ENCODE measurements around the gene PCDHA7.
"Not testable (repeated sequence)": the region's sequence is repeated elsewhere in the genome, so short reads cannot be mapped to it uniquely, and the experiment has no call there.

PCDHA7 gene

GRCh38 chr5:140806834-140807775 lies 27.0 kb upstream of the PCDHA7 start, which contains the start of gene PCDHA4:
TSS of gene PCDHA4 (plus strand) at chr5:140807068.
- Mint-ChIP-seq H3K9me3 (peaks cover 9% of the 10 kb centered on the region), H3K36me3 (no peaks in the 10 kb centered on the region), H3K27me3 (peaks cover 2% of the 10 kb centered on the region), H3K4me3 (peak within 1 kb of the TSS; percentile 27), H3K27ac (no peak within 1 kb of the TSS), H3K4me1 (no peaks in the 10 kb centered on the region)
- no peak for DNase-seq (ENCODE audit: low spot score in 2 of 2)
- ATAC-seq (ENCODE audit: low read depth), result no peak

DNA sequence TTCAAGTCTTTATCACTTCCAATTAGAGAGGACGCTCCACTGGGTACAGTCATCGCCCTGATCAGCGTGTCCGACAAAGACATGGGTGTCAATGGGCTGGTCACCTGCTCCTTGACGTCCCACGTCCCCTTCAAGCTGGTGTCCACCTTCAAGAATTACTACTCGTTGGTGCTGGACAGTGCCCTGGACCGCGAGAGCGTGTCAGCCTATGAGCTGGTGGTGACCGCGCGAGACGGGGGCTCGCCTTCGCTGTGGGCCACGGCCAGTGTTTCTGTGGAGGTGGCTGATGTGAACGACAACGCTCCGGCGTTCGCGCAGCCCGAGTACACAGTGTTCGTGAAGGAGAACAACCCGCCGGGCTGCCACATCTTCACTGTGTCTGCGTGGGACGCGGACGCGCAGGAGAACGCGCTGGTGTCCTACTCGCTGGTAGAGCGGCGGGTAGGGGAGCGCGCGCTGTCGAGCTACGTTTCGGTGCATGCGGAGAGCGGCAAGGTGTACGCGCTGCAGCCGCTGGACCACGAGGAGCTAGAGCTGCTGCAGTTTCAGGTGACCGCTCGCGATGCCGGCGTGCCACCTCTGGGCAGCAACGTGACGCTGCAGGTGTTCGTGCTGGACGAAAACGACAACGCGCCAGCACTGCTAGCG lies 25.7 kb upstream of the PCDHA7 start:
- DNase-seq (ENCODE audit: low spot score in 2 of 2); H3K4me1 Mint-ChIP-seq; H3K27ac Mint-ChIP-seq; H3K27me3 Mint-ChIP-seq; ATAC-seq (ENCODE audit: low read depth); H3K36me3 Mint-ChIP-seq; H3K4me3 Mint-ChIP-seq: not testable (repeated sequence)
- H3K9me3 Mint-ChIP-seq, result peaks cover 13% of the 10 kb centered on the region

GRCh38 chr5:140808889-140809291 lies 25.2 kb upstream of the PCDHA7 start:
- Mint-ChIP-seq H3K36me3 (peaks cover 3% of the 10 kb centered on the region), H3K27me3 (peaks cover 2% of the 10 kb centered on the region), H3K4me1 (no peaks in the 10 kb centered on the region), H3K4me3 (no peak overlapping the region), H3K9me3 (peaks cover 12% of the 10 kb centered on the region), H3K27ac (no peak overlapping the region)
- ATAC-seq (ENCODE audit: low read depth) (no peak), DNase-seq (ENCODE audit: low spot score in 2 of 2) (no peak)

DNA sequence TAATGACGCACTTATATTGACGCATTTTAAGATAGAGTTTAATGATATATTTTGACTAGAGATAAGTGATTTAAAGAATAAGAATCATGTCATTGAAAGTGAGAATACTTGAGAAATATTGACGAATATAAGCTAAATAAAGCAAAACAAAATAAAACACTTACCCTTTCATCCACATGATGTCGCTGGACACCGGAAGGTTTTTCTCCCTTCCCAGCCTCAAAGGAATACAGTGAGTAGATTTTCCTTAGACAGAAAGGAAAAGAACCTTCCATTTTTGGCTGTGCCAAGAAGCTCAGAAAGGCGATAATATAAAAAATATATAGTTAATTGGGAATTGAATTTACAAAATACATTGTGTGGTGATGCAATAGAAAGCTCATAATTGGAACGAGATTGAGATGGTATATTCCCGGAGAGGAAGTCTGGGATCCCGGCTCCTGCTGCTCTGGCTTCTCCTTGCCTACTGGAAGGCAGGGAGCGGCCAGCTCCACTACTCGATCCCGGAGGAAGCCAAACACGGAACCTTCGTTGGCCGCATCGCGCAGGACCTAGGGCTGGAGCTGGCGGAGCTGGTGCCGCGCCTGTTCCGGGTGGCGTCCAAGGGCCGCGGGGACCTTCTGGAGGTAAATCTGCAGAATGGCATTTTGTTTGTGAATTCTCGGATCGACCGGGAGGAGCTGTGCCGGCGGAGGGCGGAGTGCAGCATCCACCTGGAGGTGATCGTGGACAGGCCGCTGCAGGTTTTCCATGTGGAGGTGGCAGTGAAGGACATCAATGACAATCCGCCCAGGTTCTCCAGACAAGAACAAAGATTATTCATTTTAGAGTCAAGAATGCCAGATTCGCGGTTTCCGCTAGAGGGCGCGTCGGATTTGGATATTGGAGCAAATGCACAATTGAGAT lies 12.4 kb upstream of the PCDHA7 start, which contains the start of gene PCDHA5:
Gene PCDHA5 (plus strand): TSS at position 239 of the 906 bp plus-strand sequence.
- Mint-ChIP-seq H3K4me3 (no peak within 1 kb of the TSS), H3K9me3 (peaks cover 2% of the 10 kb centered on the region), H3K27me3 (peaks cover 3% of the 10 kb centered on the region), H3K4me1 (no peaks in the 10 kb centered on the region), H3K36me3 (no peaks in the 10 kb centered on the region), H3K27ac (no peak within 1 kb of the TSS)
- DNase-seq (ENCODE audit: low spot score in 2 of 2) (no peak), ATAC-seq (ENCODE audit: low read depth) (no peak)

- no peaks in the 10 kb centered on the region for H3K4me1 Mint-ChIP-seq
- DNase-seq (ENCODE audit: low spot score in 2 of 2), result no peak
- no peaks in the 10 kb centered on the region for H3K36me3 Mint-ChIP-seq
- no peak for ATAC-seq (ENCODE audit: low read depth)
- no peak overlapping the region for H3K27ac Mint-ChIP-seq
- H3K27me3 Mint-ChIP-seq, result peaks cover 5% of the 10 kb centered on the region
- H3K4me3 Mint-ChIP-seq, result no peak overlapping the region
- peaks cover 4% of the 10 kb centered on the region for H3K9me3 Mint-ChIP-seq
Measured at GRCh38 chr5:140822281-140822629, 11.8 kb upstream of the PCDHA7 start.

DNA sequence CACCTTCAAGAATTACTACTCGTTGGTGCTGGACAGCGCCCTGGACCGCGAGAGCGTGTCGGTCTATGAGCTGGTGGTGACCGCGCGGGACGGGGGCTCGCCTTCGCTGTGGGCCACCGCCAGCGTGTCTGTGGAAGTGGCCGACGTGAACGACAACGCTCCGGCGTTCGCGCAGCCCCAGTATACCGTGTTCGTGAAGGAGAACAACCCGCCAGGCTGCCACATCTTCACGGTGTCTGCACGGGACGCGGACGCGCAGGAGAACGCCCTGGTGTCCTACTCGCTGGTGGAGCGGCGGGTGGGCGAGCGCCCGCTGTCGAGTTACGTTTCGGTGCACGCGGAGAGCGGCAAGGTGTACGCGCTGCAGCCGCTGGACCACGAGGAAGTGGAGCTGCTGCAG lies 11.1 kb upstream of the PCDHA7 start:
- H3K9me3 Mint-ChIP-seq; DNase-seq (ENCODE audit: low spot score in 2 of 2); H3K36me3 Mint-ChIP-seq; ATAC-seq (ENCODE audit: low read depth); H3K27me3 Mint-ChIP-seq; H3K4me1 Mint-ChIP-seq; H3K4me3 Mint-ChIP-seq; H3K27ac Mint-ChIP-seq: not testable (repeated sequence)

GRCh38 chr5:140823475-140823874 lies 10.6 kb upstream of the PCDHA7 start:
- no peak overlapping the region for H3K4me3 Mint-ChIP-seq
- DNase-seq (ENCODE audit: low spot score in 2 of 2) (no peak), ATAC-seq (ENCODE audit: low read depth) (no peak)
- peaks cover 4% of the 10 kb centered on the region for H3K9me3 Mint-ChIP-seq
- H3K4me1 Mint-ChIP-seq, result no peaks in the 10 kb centered on the region
- H3K36me3 Mint-ChIP-seq, result no peaks in the 10 kb centered on the region
- H3K27ac Mint-ChIP-seq, result no peak overlapping the region
- peaks cover 4% of the 10 kb centered on the region for H3K27me3 Mint-ChIP-seq

DNA sequence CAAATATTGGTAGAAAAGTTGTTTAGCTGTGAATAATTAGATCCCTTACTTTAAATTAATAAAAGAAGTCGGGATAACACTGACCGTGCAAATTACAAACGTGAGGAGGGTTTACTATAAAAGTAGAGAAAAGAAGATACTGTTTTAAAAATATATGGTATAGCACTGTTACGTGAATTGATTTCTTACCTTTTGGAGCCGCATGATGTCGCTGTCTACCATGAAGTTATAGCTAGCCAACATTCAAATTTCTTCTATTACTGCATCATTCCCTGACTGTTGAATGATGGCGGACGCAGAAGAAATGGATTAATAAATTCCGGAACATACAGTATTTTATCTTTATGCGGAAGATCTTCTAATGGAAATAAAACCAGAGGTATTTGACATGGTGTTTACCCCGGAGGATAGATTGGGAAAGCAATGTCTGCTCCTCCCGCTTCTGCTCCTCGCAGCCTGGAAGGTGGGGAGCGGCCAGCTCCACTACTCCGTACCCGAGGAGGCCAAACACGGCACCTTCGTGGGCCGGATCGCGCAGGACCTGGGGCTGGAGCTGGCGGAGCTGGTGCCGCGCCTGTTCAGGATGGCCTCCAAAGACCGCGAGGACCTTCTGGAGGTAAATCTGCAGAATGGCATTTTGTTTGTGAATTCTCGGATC lies 6.2 kb upstream of the PCDHA7 start, which contains the start of gene PCDHA6:
Gene PCDHA6 (plus strand): TSS at position 257 of the 658 bp plus-strand sequence. CDS start 132 bp downstream, at position 389.
- no peak for ATAC-seq (ENCODE audit: low read depth)
- no peak for DNase-seq (ENCODE audit: low spot score in 2 of 2)
- Mint-ChIP-seq H3K36me3 (no peaks in the 10 kb centered on the region), H3K27ac (no peak within 1 kb of the TSS), H3K4me1 (no peaks in the 10 kb centered on the region), H3K9me3 (peaks cover 5% of the 10 kb centered on the region), H3K4me3 (no peak within 1 kb of the TSS), H3K27me3 (peaks cover 7% of the 10 kb centered on the region)

GRCh38 chr5:140828362-140828737 lies 5.7 kb upstream of the PCDHA7 start:
- DNase-seq (ENCODE audit: low spot score in 2 of 2), result no peak
- H3K27ac Mint-ChIP-seq, result no peak overlapping the region
- H3K4me1 Mint-ChIP-seq, result no peaks in the 10 kb centered on the region
- no peak overlapping the region for H3K4me3 Mint-ChIP-seq
- ATAC-seq (ENCODE audit: low read depth), result no peak
- peaks cover 9% of the 10 kb centered on the region for H3K27me3 Mint-ChIP-seq
- peaks cover 7% of the 10 kb centered on the region for H3K9me3 Mint-ChIP-seq
- H3K36me3 Mint-ChIP-seq, result no peaks in the 10 kb centered on the region

- not testable (repeated sequence) for H3K4me3 Mint-ChIP-seq; ATAC-seq (ENCODE audit: low read depth); H3K27ac Mint-ChIP-seq; H3K36me3 Mint-ChIP-seq; H3K4me1 Mint-ChIP-seq; H3K9me3 Mint-ChIP-seq; DNase-seq (ENCODE audit: low spot score in 2 of 2)
- H3K27me3 Mint-ChIP-seq, result peaks cover 10% of the 10 kb centered on the region
Measured at GRCh38 chr5:140829511-140830501, 4.3 kb upstream of the PCDHA7 start.

DNA sequence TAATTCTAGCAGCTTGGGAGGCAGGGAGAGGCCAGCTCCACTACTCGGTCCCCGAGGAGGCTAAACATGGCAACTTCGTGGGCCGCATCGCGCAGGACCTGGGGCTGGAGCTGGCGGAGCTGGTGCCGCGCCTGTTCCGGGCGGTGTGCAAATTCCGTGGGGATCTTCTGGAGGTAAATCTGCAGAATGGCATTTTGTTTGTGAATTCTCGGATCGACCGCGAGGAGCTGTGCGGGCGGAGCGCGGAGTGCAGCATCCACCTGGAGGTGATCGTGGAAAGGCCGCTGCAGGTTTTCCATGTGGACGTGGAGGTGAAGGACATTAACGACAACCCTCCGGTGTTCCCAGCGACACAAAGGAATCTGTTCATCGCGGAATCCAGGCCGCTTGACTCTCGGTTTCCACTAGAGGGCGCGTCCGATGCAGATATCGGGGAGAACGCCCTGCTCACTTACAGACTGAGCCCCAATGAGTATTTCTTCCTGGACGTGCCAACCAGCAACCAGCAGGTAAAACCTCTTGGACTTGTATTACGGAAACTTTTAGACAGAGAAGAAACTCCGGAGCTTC lies 455 bp downstream of the PCDHA7 start:
- not testable (repeated sequence) for H3K9me3 Mint-ChIP-seq; H3K36me3 Mint-ChIP-seq; H3K4me3 Mint-ChIP-seq; ATAC-seq (ENCODE audit: low read depth); H3K4me1 Mint-ChIP-seq; H3K27me3 Mint-ChIP-seq; DNase-seq (ENCODE audit: low spot score in 2 of 2); H3K27ac Mint-ChIP-seq

All from memory B cell (primary cell).